HG03469 (cell line): ENCODE data around the gene DLGAP1.

Experiments
- ATAC-seq: cut with Tn5 transposase; IDR thresholded peaks from one replicate; pipeline ENCODE4 v1.9.1; 2021; ENCODE audit warnings: mild to moderate bottlenecking, moderate library complexity, moderate number of reproducible peaks; ENCODE audit not compliant: unreplicated experiment

Gene DLGAP1

GRCh38 chr18:3874125-3874524, 581.0 kb downstream of the DLGAP1 start:
- no peak for ATAC-seq

- ATAC-seq = no peak
These were observed 581.4 kb downstream of the DLGAP1 start for GRCh38 chr18:3873698-3874097.

- no peak for ATAC-seq
These were observed 581.9 kb downstream of the DLGAP1 start for GRCh38 chr18:3873211-3873610.

- no peak for ATAC-seq
These were observed 582.5 kb downstream of the DLGAP1 start for GRCh38 chr18:3872641-3873040.

- ATAC-seq = no peak
These were observed 583.4 kb downstream of the DLGAP1 start for GRCh38 chr18:3871687-3872086.

- no peak for ATAC-seq
These were observed 584.2 kb downstream of the DLGAP1 start for GRCh38 chr18:3870914-3871313.

- no peak for ATAC-seq
These were observed 585.3 kb downstream of the DLGAP1 start for GRCh38 chr18:3869848-3870247.

GRCh38 chr18:3867864-3868311, 587.2 kb downstream of the DLGAP1 start:
- no peak for ATAC-seq

- no peak for ATAC-seq
These were observed 587.9 kb downstream of the DLGAP1 start for GRCh38 chr18:3867236-3867635.

GRCh38 chr18:3864669-3865298, 590.3 kb downstream of the DLGAP1 start:
- no peak for ATAC-seq

- ATAC-seq = no peak
These were observed 591.5 kb downstream of the DLGAP1 start for GRCh38 chr18:3863593-3863992.

- ATAC-seq = no peak
These were observed 592.1 kb downstream of the DLGAP1 start for GRCh38 chr18:3863006-3863405.

GRCh38 chr18:3861495-3861894, 593.6 kb downstream of the DLGAP1 start:
- no peak for ATAC-seq

GRCh38 chr18:3857544-3857943, 597.6 kb downstream of the DLGAP1 start:
- no peak for ATAC-seq

- ATAC-seq = no peak
These were observed 599.1 kb downstream of the DLGAP1 start for GRCh38 chr18:3855966-3856365.

GRCh38 chr18:3852321-3852720, 602.8 kb downstream of the DLGAP1 start:
- ATAC-seq = no peak

- no peak for ATAC-seq
These were observed 603.9 kb downstream of the DLGAP1 start for GRCh38 chr18:3851159-3851558.

- no peak for ATAC-seq
These were observed 606.8 kb downstream of the DLGAP1 start for GRCh38 chr18:3848316-3848715.

GRCh38 chr18:3845161-3845560, 609.9 kb downstream of the DLGAP1 start:
- no peak for ATAC-seq

- ATAC-seq = no peak
These were observed 612.3 kb downstream of the DLGAP1 start for GRCh38 chr18:3842844-3843243.

- no peak for ATAC-seq
These were observed 614.3 kb downstream of the DLGAP1 start for GRCh38 chr18:3840766-3841165.

- no peak for ATAC-seq
These were observed 615.5 kb downstream of the DLGAP1 start for GRCh38 chr18:3839581-3839981.
